K562 (cell line): ENCODE results near the gene INTS1. TPM values are rescaled to one million over a fixed set of nuclear protein-coding genes. Genes with fewer than 3 reads are reported as not detected.

ENCODE experiments used
- BHLHE40 ChIP-seq: IDR thresholded peaks from 2 replicates; pipeline ENCODE4 v1.6.1; 2011; ENCODE audit warnings: low read length, improper control_type of control experiment
- C11orf30 ChIP-seq: fragments of 450-650 bp; IDR thresholded peaks from 2 replicates; pipeline ENCODE4 v1.6.1; 2016; ENCODE audit warnings: low read depth, mild to moderate bottlenecking
- CCAR2 ChIP-seq: fragments of 200-400 bp; formaldehyde crosslinking; IDR thresholded peaks from 2 replicates; pipeline ENCODE4 v1.6.1; 2017; ENCODE audit warnings: mild to moderate bottlenecking, low read depth, low read length
- CREM ChIP-seq: IDR thresholded peaks from 2 replicates; pipeline ENCODE4 v1.6.1; 2014; ENCODE audit warnings: antibody characterized with exemption, low read depth
- FOXK2 ChIP-seq, 2 experiments: fragments of 450-650 bp; IDR thresholded peaks in 1 of 2; conservative IDR thresholded peaks in 1 of 2; 2 replicates each; pipeline ENCODE4 v1.6.1; 2016; ENCODE audit warnings: low read depth in 2 of 2, mild to moderate bottlenecking in 1 of 2
- HMGN3 ChIP-seq: IDR thresholded peaks from 2 replicates; pipeline ENCODE4 v1.6.1; 2011; ENCODE audit warnings: borderline replicate concordance, low read depth, mild to moderate bottlenecking, mixed read lengths, low read length; ENCODE audit not compliant: insufficient read length; ENCODE audit errors: extremely low read depth
- KDM1A ChIP-seq, 2 experiments: fragments of 450-650 bp; IDR thresholded peaks; 2 replicates each; pipeline ENCODE4 v1.6.1; 2016; ENCODE audit warnings: mild to moderate bottlenecking in 2 of 2
- MYNN ChIP-seq, 2 experiments: sonication (generic); formaldehyde crosslinking in 1 of 2; IDR thresholded peaks; 2 replicates each; pipeline versions ENCODE4 v1.5.0 to v1.6.1; 2016 to 2020; ENCODE audit warnings: antibody characterized with exemption in 1 of 2, missing genetic modification reagents in 1 of 2
- NFE2 ChIP-seq: IDR thresholded peaks from 2 replicates; pipeline ENCODE4 v1.6.1; 2014; ENCODE audit warnings: antibody characterized with exemption, low read depth
- TRIM24 ChIP-seq, 2 experiments: fragments of 450-650 bp; IDR thresholded peaks; 2 replicates each; pipeline ENCODE4 v1.6.1; 2016
- YY1 ChIP-seq, 3 experiments: IDR thresholded peaks; 2 replicates each; pipeline ENCODE4 v1.6.1; 2011; ENCODE audit warnings: low read length in 2 of 3, mild to moderate bottlenecking in 2 of 3, moderate library complexity in 2 of 3, borderline replicate concordance in 1 of 3, control low read depth in 1 of 3, low read depth in 1 of 3; ENCODE audit not compliant: insufficient read depth in 3 of 3, insufficient replicate concordance in 2 of 3, control insufficient read depth in 1 of 3, insufficient read length in 1 of 3; ENCODE audit errors: extremely low read depth in 1 of 3
- polyA plus RNA-seq, 8 experiments: library from polyadenylated mRNA; depleted of rRNA in 4 of 8; stranded (reverse) in 5 of 8; unstranded in 3 of 8; fragments of >200 nt; fragmentation: Nextera tagmentation in 2 of 8; fragmentation: Illumina TruSeq in 1 of 8; extraction: Ambion mirVana in 2 of 8; extraction: Trizol in 1 of 8; gene quantifications; 2 replicates each; pipeline versions ENCODE4 v1.2.1 to v1.2.3, GENCODE V29; 2011 to 2014; ENCODE audit warnings: inconsistent platforms in 1 of 8, missing spikeins in 1 of 8
- total RNA-seq, 7 experiments: library from RNA; depleted of rRNA in 6 of 7; stranded (reverse); fragments of >200 nt in 6 of 7; fragmentation: Illumina TruSeq in 2 of 7; extraction: Trizol in 2 of 7; gene quantifications; 2 replicates each; pipeline versions ENCODE4 v1.2.1 to v1.2.3, GENCODE V29; 2011 to 2021; ENCODE audit warnings: low replicate concordance in 1 of 7
- TF ChIP-seq, protein P1 (sequence below), 2 experiments: fragments of 450-650 bp; IDR thresholded peaks; 2 replicates each; pipeline ENCODE4 v1.6.1; 2016
- TF ChIP-seq, protein P2 (sequence below), 2 experiments: IDR thresholded peaks; 2 replicates each; pipeline ENCODE4 v1.6.1; 2012; ENCODE audit warnings: improper control_type of control experiment in 2 of 2, low read depth in 2 of 2, low read length in 2 of 2, borderline replicate concordance in 1 of 2

Gene INTS1
- total and polyA plus RNA-seq, 9 of the 15 experiments (the other 6 are each of a cell fraction or from before 2014, with no cell fraction given), result 0.34 to 119 (median 18.5) TPM

DNA sequence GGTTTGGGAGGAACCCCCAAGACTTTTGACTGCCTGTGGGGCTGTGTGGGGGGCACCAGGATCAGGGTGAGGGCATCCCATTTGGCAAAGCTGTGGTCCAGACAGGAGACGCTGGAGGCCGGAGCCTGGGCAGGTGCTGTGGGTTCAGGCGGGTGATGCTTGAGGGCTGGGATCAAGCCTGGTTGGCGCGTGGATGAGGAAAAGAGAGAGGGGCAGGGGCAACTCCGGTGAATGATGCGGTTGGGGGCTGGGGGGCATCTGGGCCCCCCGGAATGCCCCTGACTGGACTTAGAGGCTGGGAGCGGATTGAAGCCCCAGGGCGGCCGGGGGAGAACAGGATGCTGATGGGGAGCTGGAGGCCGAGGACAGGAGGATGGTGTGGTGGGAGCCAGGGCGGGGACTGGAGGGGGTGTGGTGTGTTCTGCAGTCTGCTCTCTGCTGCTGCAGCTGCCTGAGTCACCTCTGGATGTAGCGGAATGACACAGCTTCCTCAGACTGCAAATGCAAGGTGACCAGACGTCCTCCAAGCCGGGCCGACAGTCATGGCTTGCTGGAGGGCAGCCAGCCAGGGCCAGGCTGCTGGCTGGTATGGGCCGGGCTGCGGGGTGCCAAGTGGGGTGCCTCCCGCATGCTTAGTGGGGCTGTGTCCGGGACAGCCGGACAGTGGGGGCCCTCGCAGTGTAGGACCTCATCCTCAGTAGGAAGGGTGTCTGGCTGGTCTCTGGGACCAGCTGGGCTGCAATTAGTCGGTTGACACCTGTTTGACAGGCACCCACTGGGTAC, 29.5 kb upstream of the INTS1 start (continued):
- peak; percentile 59; the same call in 1 of the 2 replicates for TF ChIP-seq MYNN (IDR thresholded peaks at IDR 0.05)
- TF ChIP-seq MYNN (CRISPR knock-in tag; IDR thresholded peaks at IDR 0.05), result no peak
- no peak for TF ChIP-seq CCAR2
- TF ChIP-seq BHLHE40, result peak; percentile 39; the same call in 1 of the 2 replicates
- TF ChIP-seq TRIM24 (IDR thresholded peaks at IDR 0.05), result no peak
- TF ChIP-seq, protein P1, sequence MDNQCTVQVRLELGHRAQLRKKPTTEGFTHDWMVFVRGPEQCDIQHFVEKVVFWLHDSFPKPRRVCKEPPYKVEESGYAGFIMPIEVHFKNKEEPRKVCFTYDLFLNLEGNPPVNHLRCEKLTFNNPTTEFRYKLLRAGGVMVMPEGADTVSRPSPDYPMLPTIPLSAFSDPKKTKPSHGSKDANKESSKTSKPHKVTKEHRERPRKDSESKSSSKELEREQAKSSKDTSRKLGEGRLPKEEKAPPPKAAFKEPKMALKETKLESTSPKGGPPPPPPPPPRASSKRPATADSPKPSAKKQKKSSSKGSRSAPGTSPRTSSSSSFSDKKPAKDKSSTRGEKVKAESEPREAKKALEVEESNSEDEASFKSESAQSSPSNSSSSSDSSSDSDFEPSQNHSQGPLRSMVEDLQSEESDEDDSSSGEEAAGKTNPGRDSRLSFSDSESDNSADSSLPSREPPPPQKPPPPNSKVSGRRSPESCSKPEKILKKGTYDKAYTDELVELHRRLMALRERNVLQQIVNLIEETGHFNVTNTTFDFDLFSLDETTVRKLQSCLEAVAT (IDR thresholded peaks at IDR 0.05), result no peak
- peak; percentile 32 for TF ChIP-seq HMGN3
- peak; percentile 89 for TF ChIP-seq NFE2
- peak in 1 of 3 experiments; percentile 10 for TF ChIP-seq YY1 (IDR thresholded peaks at IDR 0.05; ENCODE audit: borderline replicate concordance in 1 of 3, control insufficient read depth in 1 of 3, extremely low read depth in 1 of 3, insufficient read depth in 3 of 3, insufficient read length in 1 of 3, insufficient replicate concordance in 2 of 3, low read depth in 1 of 3, low read length in 2 of 3)
- TF ChIP-seq CREM, result peak; percentile 58
- 0 out of 4 replicates have a peak, but pooled peaks of 1 of the 2 experiments have one; percentile 27 for TF ChIP-seq FOXK2 (conservative IDR thresholded peaks at IDR 0.05 in 1 of 2, IDR thresholded peaks at IDR 0.05 in 1 of 2; ENCODE audit: low read depth in 2 of 2)
- peak; percentile 16 to 33; a peak in 1 of 4 replicates for TF ChIP-seq KDM1A (IDR thresholded peaks at IDR 0.05)
- TF ChIP-seq C11orf30, result peak; percentile 85
- TF ChIP-seq, protein P2, sequence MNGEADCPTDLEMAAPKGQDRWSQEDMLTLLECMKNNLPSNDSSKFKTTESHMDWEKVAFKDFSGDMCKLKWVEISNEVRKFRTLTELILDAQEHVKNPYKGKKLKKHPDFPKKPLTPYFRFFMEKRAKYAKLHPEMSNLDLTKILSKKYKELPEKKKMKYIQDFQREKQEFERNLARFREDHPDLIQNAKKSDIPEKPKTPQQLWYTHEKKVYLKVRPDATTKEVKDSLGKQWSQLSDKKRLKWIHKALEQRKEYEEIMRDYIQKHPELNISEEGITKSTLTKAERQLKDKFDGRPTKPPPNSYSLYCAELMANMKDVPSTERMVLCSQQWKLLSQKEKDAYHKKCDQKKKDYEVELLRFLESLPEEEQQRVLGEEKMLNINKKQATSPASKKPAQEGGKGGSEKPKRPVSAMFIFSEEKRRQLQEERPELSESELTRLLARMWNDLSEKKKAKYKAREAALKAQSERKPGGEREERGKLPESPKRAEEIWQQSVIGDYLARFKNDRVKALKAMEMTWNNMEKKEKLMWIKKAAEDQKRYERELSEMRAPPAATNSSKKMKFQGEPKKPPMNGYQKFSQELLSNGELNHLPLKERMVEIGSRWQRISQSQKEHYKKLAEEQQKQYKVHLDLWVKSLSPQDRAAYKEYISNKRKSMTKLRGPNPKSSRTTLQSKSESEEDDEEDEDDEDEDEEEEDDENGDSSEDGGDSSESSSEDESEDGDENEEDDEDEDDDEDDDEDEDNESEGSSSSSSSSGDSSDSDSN (IDR thresholded peaks at IDR 0.05; ENCODE audit: borderline replicate concordance in 1 of 2, low read depth in 2 of 2, low read length in 2 of 2), result 0 out of 4 replicates have a peak, but pooled peaks of 1 of the 2 experiments have one; percentile 53
